GM19240 (cell line): ENCODE measurements around the gene LRFN2.
A peak's percentile ranks its signal among the peaks of the same experiment; 100 is the strongest.

Source experiments
- DNase-seq: peaks from one replicate; pipeline ENCODE4 v3.0.0; 2011; ENCODE audit warnings: low spot score; ENCODE audit not compliant: insufficient read length

The LRFN2 gene

GRCh38 chr6:40587240-40588069 lies at the start of gene LRFN2:
TSS of gene LRFN2 (minus strand) at chr6:40587364.
- peak; percentile 44 for DNase-seq

- DNase-seq = no peak
Observed at GRCh38 chr6:40634429-40634828, 47.3 kb upstream of the LRFN2 start.

GRCh38 chr6:40631744-40632143 lies 44.6 kb upstream of the LRFN2 start:
- no peak for DNase-seq

GRCh38 chr6:40630488-40630887 lies 43.3 kb upstream of the LRFN2 start:
- DNase-seq = no peak

- no peak for DNase-seq
Observed at GRCh38 chr6:40630051-40630450, 42.9 kb upstream of the LRFN2 start.

- no peak for DNase-seq
Observed at GRCh38 chr6:40629463-40629862, 42.3 kb upstream of the LRFN2 start.

- DNase-seq = no peak
Observed at GRCh38 chr6:40627316-40627715, 40.2 kb upstream of the LRFN2 start.

- DNase-seq = no peak
Observed at GRCh38 chr6:40626886-40627285, 39.7 kb upstream of the LRFN2 start.

- no peak for DNase-seq
Observed at GRCh38 chr6:40623932-40624331, 36.8 kb upstream of the LRFN2 start.

- no peak for DNase-seq
Observed at GRCh38 chr6:40623178-40623577, 36.0 kb upstream of the LRFN2 start.

GRCh38 chr6:40620574-40621240 lies 33.5 kb upstream of the LRFN2 start:
- DNase-seq = no peak

- DNase-seq = no peak
Observed at GRCh38 chr6:40614671-40615070, 27.5 kb upstream of the LRFN2 start.

- no peak for DNase-seq
Observed at GRCh38 chr6:40611912-40612311, 24.7 kb upstream of the LRFN2 start.

- DNase-seq = no peak
Observed at GRCh38 chr6:40611434-40611833, 24.3 kb upstream of the LRFN2 start.

GRCh38 chr6:40610229-40610628 lies 23.1 kb upstream of the LRFN2 start:
- DNase-seq = no peak

- DNase-seq = no peak
Observed at GRCh38 chr6:40606981-40607380, 19.8 kb upstream of the LRFN2 start.

GRCh38 chr6:40606526-40606925 lies 19.4 kb upstream of the LRFN2 start:
- DNase-seq = no peak

GRCh38 chr6:40604082-40604481 lies 16.9 kb upstream of the LRFN2 start:
- DNase-seq = no peak

- DNase-seq = no peak
Observed at GRCh38 chr6:40599555-40599954, 12.4 kb upstream of the LRFN2 start.

GRCh38 chr6:40598516-40598915 lies 11.4 kb upstream of the LRFN2 start:
- no peak for DNase-seq

GRCh38 chr6:40597301-40597700 lies 10.1 kb upstream of the LRFN2 start:
- no peak for DNase-seq

- DNase-seq = no peak
Observed at GRCh38 chr6:40588480-40588879, 1.3 kb upstream of the LRFN2 start.

GRCh38 chr6:40588070-40588384 lies 863 bp upstream of the LRFN2 start:
- no peak for DNase-seq
